Panc1 (cell line): Measurements from ENCODE around the gene LRRC36.

ENCODE experiments used
- CTCF ChIP-seq: fragments of 450-650 bp; IDR thresholded peaks from 2 replicates; pipeline ENCODE4 v1.5.1; 2017; ENCODE audit warnings: mild to moderate bottlenecking
- POLR2AphosphoS5 ChIP-seq: IDR thresholded peaks from 2 replicates; pipeline ENCODE4 v1.6.1; 2012; ENCODE audit warnings: mild to moderate bottlenecking, low read depth, low read length, moderate library complexity
- SIN3A ChIP-seq: IDR thresholded peaks from 2 replicates; pipeline ENCODE4 v1.6.1; 2012; ENCODE audit warnings: low read depth, mild to moderate bottlenecking, low read length, moderate library complexity, borderline replicate concordance; ENCODE audit not compliant: insufficient read depth
- TF ChIP-seq, protein P1 (sequence below), 2 experiments: IDR thresholded peaks; 2 replicates each; pipeline ENCODE4 v1.6.1; 2011 to 2012; ENCODE audit warnings: low read depth in 2 of 2, control low read depth in 1 of 2, low read length in 1 of 2, mild to moderate bottlenecking in 1 of 2, moderate library complexity in 1 of 2; ENCODE audit not compliant: insufficient read depth in 1 of 2

- no peak for TF ChIP-seq CTCF
- TF ChIP-seq POLR2AphosphoS5 = no peak
- TF ChIP-seq, protein P1, sequence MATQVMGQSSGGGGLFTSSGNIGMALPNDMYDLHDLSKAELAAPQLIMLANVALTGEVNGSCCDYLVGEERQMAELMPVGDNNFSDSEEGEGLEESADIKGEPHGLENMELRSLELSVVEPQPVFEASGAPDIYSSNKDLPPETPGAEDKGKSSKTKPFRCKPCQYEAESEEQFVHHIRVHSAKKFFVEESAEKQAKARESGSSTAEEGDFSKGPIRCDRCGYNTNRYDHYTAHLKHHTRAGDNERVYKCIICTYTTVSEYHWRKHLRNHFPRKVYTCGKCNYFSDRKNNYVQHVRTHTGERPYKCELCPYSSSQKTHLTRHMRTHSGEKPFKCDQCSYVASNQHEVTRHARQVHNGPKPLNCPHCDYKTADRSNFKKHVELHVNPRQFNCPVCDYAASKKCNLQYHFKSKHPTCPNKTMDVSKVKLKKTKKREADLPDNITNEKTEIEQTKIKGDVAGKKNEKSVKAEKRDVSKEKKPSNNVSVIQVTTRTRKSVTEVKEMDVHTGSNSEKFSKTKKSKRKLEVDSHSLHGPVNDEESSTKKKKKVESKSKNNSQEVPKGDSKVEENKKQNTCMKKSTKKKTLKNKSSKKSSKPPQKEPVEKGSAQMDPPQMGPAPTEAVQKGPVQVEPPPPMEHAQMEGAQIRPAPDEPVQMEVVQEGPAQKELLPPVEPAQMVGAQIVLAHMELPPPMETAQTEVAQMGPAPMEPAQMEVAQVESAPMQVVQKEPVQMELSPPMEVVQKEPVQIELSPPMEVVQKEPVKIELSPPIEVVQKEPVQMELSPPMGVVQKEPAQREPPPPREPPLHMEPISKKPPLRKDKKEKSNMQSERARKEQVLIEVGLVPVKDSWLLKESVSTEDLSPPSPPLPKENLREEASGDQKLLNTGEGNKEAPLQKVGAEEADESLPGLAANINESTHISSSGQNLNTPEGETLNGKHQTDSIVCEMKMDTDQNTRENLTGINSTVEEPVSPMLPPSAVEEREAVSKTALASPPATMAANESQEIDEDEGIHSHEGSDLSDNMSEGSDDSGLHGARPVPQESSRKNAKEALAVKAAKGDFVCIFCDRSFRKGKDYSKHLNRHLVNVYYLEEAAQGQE (IDR thresholded peaks at IDR 0.05; ENCODE audit: insufficient read depth in 1 of 2, low read depth in 2 of 2, low read length in 1 of 2) = no peak
- no peak for TF ChIP-seq SIN3A
Observed at GRCh38 chr16:67287960-67288359, 38.7 kb upstream of the LRRC36 start.
